Suprapubic skin (tissue), 4 donors: Measurements from ENCODE around the gene P2RY14.

Source experiments
- CTCF ChIP-seq, 2 donors: fragments of 200-600 bp in 1 of 2; fragments of 450-650 bp in 1 of 2; sonication (generic) in 1 of 2; IDR thresholded peaks; one replicate each; pipeline ENCODE4 v1.5.1; 2016 to 2019; ENCODE audit warnings: antibody characterized with exemption in 2 of 2, mild to moderate bottlenecking in 1 of 2, moderate library complexity in 1 of 2
- POLR2A ChIP-seq, 2 donors: fragments of 450-650 bp; IDR thresholded peaks; one replicate each; pipeline ENCODE4 v1.6.1; 2017; ENCODE audit warnings: antibody characterized with exemption in 2 of 2, mild to moderate bottlenecking in 2 of 2, moderate library complexity in 2 of 2
- POLR2AphosphoS5 ChIP-seq, 3 donors: sonication (generic); formaldehyde crosslinking; IDR thresholded peaks; one replicate each; pipeline ENCODE4 v1.6.1; 2017; ENCODE audit warnings: antibody characterized with exemption in 3 of 3

- TF ChIP-seq CTCF (IDR thresholded peaks at IDR 0.05): peak; percentile 81 to 95
- no peak for TF ChIP-seq POLR2A (IDR thresholded peaks at IDR 0.05)
- no peak for TF ChIP-seq POLR2AphosphoS5 (IDR thresholded peaks at IDR 0.05)
Observed at GRCh38 chr3:151227807-151228665, 50.3 kb downstream of the P2RY14 start.
